Right lobe of liver (tissue), 6 donors: ENCODE data around the gene SASH1. TPM values are rescaled to one million over a fixed set of nuclear protein-coding genes. Genes with fewer than 3 reads are reported as not detected.
A peak's percentile ranks its signal among the peaks of the same experiment; 100 is the strongest.

Experiments
- ATAC-seq, 4 donors: fragments of 200-7000 bp; cut with Tn5 transposase; one replicate each; pipeline ENCODE4 v1.9.1; 2020; ENCODE audit warnings: mild to moderate bottlenecking in 4 of 4, moderate library complexity in 4 of 4
- DNase-seq, 3 donors: peaks; one replicate each; pipeline ENCODE4 v3.0.0-alpha.2; 2020
- H3K27ac ChIP-seq, 3 donors: fragments of 200-600 bp; one replicate each; pipeline ENCODE4 v1.8.0; 2022
- H3K27me3 ChIP-seq, 2 donors: fragments of 200-600 bp; one replicate each; pipeline ENCODE4 v1.8.0; 2022
- H3K36me3 ChIP-seq, 4 donors: fragments of 200-600 bp; sonication (generic) in 1 of 4; one replicate each; pipeline versions ENCODE4 v1.5.1 to v1.8.0; 2017 to 2022; ENCODE audit warnings: control low read depth in 1 of 4
- H3K4me1 ChIP-seq, 4 donors: fragments of 200-600 bp; sonication (generic) in 1 of 4; one replicate each; pipeline versions ENCODE4 v1.5.1 to v1.8.0; 2017 to 2022; ENCODE audit warnings: control low read depth in 1 of 4
- H3K4me3 ChIP-seq, 3 donors: fragments of 200-600 bp; one replicate each; pipeline ENCODE4 v1.8.0; 2022
- H3K9me3 ChIP-seq, 4 donors: fragments of 200-600 bp; sonication (generic) in 1 of 4; one replicate each; pipeline versions ENCODE4 v1.5.1 to v1.8.0; 2017 to 2022; ENCODE audit warnings: control low read depth in 1 of 4
- CTCF ChIP-seq, 4 donors: fragments of 200-600 bp in 3 of 4; fragments of 450-650 bp in 1 of 4; IDR thresholded peaks; one replicate each; pipeline versions ENCODE4 v1.5.1 to v1.8.0; 2016 to 2022; ENCODE audit warnings: antibody characterized with exemption in 4 of 4, mild to moderate bottlenecking in 2 of 4
- POLR2A ChIP-seq: fragments of 450-650 bp; IDR thresholded peaks from one replicate; pipeline ENCODE4 v1.6.1; 2017; ENCODE audit warnings: antibody characterized with exemption, mild to moderate bottlenecking
- WGBS: methylation state at CpG from one replicate; pipeline ENCODE4 v1.1.6; 2018; ENCODE audit warnings: low coverage, low lambda C conversion rate; ENCODE audit not compliant: insufficient coverage; ENCODE audit errors: missing lambda C conversion rate; 5-methylcytosine and 5-hydroxymethylcytosine counted together
- intact Hi-C, 2 donors: fragments of 100-400 bp; cut with DNase I; formaldehyde crosslinking; loops; one replicate each; pipeline versions ENCODE4 v1.11.2 to v1.14.1; 2022
- long read RNA-seq: library from polyadenylated mRNA; unstranded; transcript quantifications from one replicate; pipeline ENCODE4 v2.0.0, GENCODE V29; 2019
- total RNA-seq, 6 experiments: library from RNA; depleted of rRNA in 2 of 6; stranded (reverse); fragments of >200 nt in 2 of 6; fragmentation: NEBNext Ultra II Directional in 3 of 6; extraction: Animal tissue kit (Norgen Biotek cat#: 25700) in 3 of 6; gene quantifications; one replicate each; pipeline versions ENCODE4 v1.1.0 to v1.2.4, GENCODE V29; 2016 to 2023
- donor health status: DM: no; HTN: yes; CAD: no.
- donor health status: DM: no; HTN: no; CAD: no.
- donor health status: DM: no; HTN: no; CAD: no.
- donor health status: DM: no; HTN: yes; CAD: no.
- donor health status: DM: no; HTN: yes; CAD: no.

SASH1 gene
- total RNA-seq, result 10 to 100 TPM; 12.0 to 19.0 (median 15.8) TPM
- long read RNA-seq, partial matches to known transcripts, result 0 of 2 reads
- long read RNA-seq, other reads (novel, unspliced or antisense), result 2 of 2 reads

- Histone ChIP-seq H3K4me3 (peak within 1 kb of the TSS; percentile 62 to 80 (median 63)), H3K9me3 (no peaks in the 10 kb centered on the region), H3K4me1 (peaks cover 0 to 10% (median 0%) of the 10 kb centered on the region in 4 donors), H3K36me3 (no peaks in the 10 kb centered on the region), H3K27me3 (no peaks in the 10 kb centered on the region), H3K27ac (peak within 1 kb of the TSS; percentile 88 to 92 (median 91))
- peak; percentile 81 to 88 (median 86) for ATAC-seq
- peak; percentile 75 to 79 (median 78) for DNase-seq
- TF ChIP-seq CTCF (IDR thresholded peaks at IDR 0.05) (no peak), POLR2A (peak; percentile 51)
- intact Hi-C loops, result no loop called here
- WGBS, result 0% methylated on average over 15 of the region's 67 CpGs
Observed at GRCh38 chr6:148342350-148343046, at the start of gene SASH1. TSS of gene SASH1 (plus strand) at chr6:148342838. CDS start at chr6:148343068, 230 bp downstream.

- Histone ChIP-seq H3K36me3 (no peaks in the 10 kb centered on the region), H3K27ac (no peak overlapping the region), H3K27me3 (no peaks in the 10 kb centered on the region), H3K9me3 (no peaks in the 10 kb centered on the region), H3K4me3 (no peak overlapping the region), H3K4me1 (no peaks in the 10 kb centered on the region)
- 78% methylated on average over 6 of the region's 9 CpGs for whole genome bisulfite sequencing
- no peak for DNase-seq
- intact Hi-C loops, result no loop called here
- ATAC-seq, result no peak
- TF ChIP-seq POLR2A (no peak), CTCF (IDR thresholded peaks at IDR 0.05) (no peak)
Observed at GRCh38 chr6:148293181-148293995, 49.2 kb upstream of the SASH1 start.

GRCh38 chr6:148294059-148294458 lies 48.6 kb upstream of the SASH1 start:
- Histone ChIP-seq H3K9me3 (no peaks in the 10 kb centered on the region), H3K4me1 (no peaks in the 10 kb centered on the region), H3K36me3 (no peaks in the 10 kb centered on the region), H3K27ac (no peak overlapping the region), H3K4me3 (no peak overlapping the region), H3K27me3 (no peaks in the 10 kb centered on the region)
- TF ChIP-seq POLR2A (no peak), CTCF (IDR thresholded peaks at IDR 0.05) (no peak)
- ATAC-seq (no peak), DNase-seq (no peak)
- intact Hi-C loops, result no loop called here
- WGBS, result 81% methylated on average over 7 of the region's 7 CpGs

- Histone ChIP-seq H3K27me3 (no peaks in the 10 kb centered on the region), H3K9me3 (no peaks in the 10 kb centered on the region), H3K4me3 (no peak overlapping the region), H3K36me3 (no peaks in the 10 kb centered on the region), H3K27ac (no peak overlapping the region), H3K4me1 (no peaks in the 10 kb centered on the region)
- intact Hi-C loops, result no loop called here
- ATAC-seq, result no peak
- no peak for TF ChIP-seq CTCF (IDR thresholded peaks at IDR 0.05)
- no peak for TF ChIP-seq POLR2A
- DNase-seq, result no peak
- 53% methylated on average over 7 of the region's 7 CpGs for WGBS
Observed at GRCh38 chr6:148295261-148295887, 47.3 kb upstream of the SASH1 start.
